Astrocyte (in vitro differentiated cells and primary cell): ENCODE measurements around the gene FLNC.

Experiments
- EZH2 ChIP-seq: IDR thresholded peaks from 2 replicates; pipeline ENCODE4 v1.6.1; 2012; ENCODE audit warnings: mild to moderate bottlenecking, low read length, inconsistent platforms; ENCODE audit not compliant: insufficient read depth
- TF ChIP-seq, protein P1 (sequence below): IDR thresholded peaks from 2 replicates; pipeline ENCODE4 v1.5.1; 2011; ENCODE audit warnings: low read depth, mild to moderate bottlenecking, inconsistent platforms, low read length, moderate library complexity; ENCODE audit not compliant: insufficient read depth

DNA sequence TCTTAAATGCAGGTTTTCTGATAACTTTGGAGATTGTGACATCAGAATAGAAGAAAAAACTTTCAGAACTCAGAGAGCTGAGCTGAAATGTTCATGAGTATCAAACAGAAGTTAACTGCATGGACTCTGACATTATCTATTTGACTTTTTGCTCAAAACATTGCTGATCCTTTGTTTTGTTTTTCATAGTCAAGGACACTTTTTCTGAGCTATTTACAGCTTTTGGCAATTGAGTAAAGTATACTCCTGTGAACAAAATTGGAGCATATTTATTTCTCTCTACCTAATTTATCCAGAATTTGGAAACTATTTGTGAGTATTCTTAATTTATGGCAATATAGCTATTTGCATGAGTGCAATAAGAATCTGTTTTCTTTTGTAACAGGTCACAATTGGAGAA is 69.2 kb downstream of the FLNC start:
- TF ChIP-seq, protein P1, sequence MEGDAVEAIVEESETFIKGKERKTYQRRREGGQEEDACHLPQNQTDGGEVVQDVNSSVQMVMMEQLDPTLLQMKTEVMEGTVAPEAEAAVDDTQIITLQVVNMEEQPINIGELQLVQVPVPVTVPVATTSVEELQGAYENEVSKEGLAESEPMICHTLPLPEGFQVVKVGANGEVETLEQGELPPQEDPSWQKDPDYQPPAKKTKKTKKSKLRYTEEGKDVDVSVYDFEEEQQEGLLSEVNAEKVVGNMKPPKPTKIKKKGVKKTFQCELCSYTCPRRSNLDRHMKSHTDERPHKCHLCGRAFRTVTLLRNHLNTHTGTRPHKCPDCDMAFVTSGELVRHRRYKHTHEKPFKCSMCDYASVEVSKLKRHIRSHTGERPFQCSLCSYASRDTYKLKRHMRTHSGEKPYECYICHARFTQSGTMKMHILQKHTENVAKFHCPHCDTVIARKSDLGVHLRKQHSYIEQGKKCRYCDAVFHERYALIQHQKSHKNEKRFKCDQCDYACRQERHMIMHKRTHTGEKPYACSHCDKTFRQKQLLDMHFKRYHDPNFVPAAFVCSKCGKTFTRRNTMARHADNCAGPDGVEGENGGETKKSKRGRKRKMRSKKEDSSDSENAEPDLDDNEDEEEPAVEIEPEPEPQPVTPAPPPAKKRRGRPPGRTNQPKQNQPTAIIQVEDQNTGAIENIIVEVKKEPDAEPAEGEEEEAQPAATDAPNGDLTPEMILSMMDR: no peak
- TF ChIP-seq EZH2: no peak
